DLD1 (cell line): ENCODE results near the gene AHSG.
"Not testable (repeated sequence)": the region's sequence is repeated elsewhere in the genome, so short reads cannot be mapped to it uniquely, and the experiment has no call there.

Experiments
- in situ Hi-C: cut with HindIII; loops from 2 replicates; pipeline ENCODE4 v1.10.0; 2017; ENCODE audit warnings: low sequenced_read_pairs

Gene AHSG, protein sequence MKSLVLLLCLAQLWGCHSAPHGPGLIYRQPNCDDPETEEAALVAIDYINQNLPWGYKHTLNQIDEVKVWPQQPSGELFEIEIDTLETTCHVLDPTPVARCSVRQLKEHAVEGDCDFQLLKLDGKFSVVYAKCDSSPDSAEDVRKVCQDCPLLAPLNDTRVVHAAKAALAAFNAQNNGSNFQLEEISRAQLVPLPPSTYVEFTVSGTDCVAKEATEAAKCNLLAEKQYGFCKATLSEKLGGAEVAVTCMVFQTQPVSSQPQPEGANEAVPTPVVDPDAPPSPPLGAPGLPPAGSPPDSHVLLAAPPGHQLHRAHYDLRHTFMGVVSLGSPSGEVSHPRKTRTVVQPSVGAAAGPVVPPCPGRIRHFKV

DNA sequence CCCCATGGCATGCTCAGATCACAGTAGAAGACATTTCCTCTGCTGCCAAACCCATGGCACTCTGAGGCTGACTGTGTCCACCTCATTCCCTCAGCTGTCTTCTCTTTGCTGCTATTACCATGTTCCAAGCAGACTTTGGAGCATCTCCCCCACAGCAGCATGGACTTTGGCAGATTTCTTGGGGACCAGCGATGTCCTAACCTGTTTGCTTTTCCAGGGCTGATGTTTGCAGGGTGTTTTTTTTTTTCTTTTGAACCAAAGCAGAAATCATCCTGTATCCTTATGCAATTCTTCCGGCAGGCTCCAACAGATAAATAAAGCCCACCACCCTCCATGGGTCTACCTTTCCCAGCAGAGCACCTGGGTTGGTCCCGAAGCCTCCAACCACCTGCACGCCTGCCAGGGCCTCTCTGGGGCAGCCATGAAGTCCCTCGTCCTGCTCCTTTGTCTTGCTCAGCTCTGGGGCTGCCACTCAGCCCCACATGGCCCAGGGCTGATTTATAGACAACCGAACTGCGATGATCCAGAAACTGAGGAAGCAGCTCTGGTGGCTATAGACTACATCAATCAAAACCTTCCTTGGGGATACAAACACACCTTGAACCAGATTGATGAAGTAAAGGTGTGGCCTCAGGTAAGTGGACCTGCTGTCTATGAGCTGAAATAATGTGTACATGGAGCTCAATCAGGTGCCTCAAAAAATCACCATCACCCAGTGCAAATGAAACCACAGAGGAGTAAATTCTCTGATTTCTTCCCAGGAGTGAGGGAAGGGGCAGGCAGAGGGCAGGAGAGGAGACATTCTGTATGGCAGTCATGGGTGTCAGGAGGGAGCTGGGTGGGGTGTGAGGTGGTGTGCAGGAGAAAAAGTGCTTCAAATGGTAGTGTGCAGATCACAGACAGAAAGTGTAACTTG, at the start of gene AHSG:
TSS of gene AHSG (plus strand) at position 340 of the 916 bp plus-strand sequence. CDS start at position 422, 82 bp downstream.
- in situ Hi-C loops = no loop called here

DNA sequence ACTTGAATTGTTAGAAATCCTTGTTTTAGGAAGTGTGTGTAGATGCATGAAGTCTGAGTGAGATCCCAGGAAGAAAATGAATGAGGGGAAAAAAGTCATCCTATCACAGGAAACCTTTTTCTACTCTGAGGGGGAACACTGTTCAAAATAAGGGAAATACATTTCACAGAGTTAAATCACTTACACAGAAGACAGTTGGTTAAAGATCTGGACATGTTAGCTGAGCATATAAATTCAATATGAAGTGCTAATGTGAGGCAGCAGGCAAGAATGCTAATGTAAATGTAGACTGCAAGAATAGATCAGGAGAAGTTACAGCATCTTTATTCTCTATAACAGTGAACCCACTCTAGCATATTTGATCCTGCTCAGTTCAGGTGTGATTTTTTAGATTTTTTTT, 48.3 kb upstream of the AHSG start:
- in situ Hi-C loops = no loop called here

DNA sequence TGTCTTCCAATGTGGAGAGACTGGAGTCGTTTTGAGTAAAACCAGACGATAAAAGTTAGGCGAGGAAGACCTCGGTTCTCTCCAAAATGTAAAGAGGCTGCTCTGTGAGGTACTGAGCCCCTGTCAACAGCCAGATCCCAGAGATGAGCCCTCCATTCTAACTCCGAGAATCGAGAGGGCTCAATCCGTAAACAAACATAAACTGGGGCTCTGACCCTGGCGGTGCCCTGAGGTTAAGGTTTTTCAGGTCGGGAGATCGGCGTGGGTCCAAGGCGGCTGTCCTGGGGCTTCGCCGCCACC, 46.1 kb upstream of the AHSG start:
- in situ Hi-C loops = no loop called here

DNA sequence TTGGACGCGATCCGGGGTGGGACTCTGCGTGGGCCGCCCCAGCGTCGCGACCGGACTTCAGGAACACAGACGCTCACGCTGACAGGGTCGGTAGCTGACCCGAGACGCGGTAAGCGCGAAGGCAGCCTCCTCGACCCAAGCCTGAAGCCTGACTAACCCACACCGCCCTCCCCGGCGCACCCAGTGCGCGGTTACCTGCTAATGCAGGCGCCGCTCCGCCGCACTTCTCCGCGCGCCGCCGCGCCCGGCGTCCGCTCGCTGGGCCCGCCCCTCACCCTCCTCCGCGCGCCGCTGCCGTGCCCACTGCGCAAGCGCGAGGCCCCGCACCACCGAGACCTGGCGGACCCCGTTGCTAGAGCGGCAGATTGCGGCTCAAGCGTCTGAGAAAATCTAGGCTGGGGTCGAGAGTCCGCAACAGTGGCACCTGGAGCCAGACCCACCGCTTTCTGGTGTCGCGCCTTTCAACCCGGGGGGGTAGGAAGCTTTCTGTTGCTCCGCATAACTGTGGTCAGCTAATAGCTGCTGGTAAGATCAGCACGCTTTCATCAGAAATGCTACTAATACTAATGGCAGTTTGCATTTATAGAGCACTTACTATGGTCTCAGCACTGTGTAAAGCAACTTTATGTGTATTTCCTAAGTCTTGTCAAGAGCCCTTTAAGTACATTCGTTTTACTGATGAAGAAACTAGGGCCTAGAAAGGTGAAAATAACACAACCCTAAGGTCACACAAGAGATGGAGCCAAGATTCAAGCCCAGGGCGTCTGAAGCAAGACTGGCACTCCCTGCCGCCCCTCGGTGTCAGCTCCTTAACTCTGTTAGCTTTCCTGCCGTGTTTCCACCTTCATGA, 45.6 kb upstream of the AHSG start, which contains the start of gene TBCCD1:
TSS of gene TBCCD1 (minus strand) at position 268 of the 850 bp plus-strand sequence. CDS start 3,010 bp downstream, outside the sequence.
- in situ Hi-C loops = no loop called here

DNA sequence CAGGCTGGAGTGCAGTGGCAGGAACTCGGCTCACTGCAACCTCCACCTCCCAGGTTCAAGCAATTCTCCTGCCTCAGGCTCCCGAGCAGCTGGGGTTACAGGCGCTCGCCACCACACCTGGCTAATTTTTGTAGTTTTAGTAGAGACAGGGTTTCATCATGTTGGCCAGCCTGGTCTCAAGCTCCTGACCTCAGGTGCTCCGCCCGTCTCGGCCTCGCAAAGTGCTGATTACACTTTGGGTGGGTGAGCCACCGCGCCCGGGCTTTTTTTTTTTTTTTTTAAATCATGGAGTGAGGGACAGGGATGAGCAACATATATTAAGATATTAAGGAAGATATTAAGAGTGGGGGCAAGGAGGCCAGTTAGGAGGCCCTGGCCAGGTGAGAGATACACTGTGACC, 43.5 kb upstream of the AHSG start:
- in situ Hi-C loops = not testable (repeated sequence)

DNA sequence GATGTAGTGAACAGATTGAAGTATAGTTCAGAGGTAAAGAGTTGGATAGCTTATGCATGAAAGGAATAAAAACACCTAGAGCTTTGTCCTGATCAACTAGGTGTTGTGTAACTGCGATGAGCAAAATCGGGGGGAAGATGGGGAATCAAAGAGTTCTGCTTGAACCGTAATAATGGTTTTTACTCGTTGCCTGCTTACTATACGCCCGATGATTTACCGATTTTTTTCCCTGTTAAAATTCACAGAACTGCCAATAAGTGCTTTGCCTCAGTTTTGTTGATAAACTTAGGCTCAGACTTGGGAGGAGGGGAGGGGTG, 43.1 kb upstream of the AHSG start:
- in situ Hi-C loops = no loop called here

DNA sequence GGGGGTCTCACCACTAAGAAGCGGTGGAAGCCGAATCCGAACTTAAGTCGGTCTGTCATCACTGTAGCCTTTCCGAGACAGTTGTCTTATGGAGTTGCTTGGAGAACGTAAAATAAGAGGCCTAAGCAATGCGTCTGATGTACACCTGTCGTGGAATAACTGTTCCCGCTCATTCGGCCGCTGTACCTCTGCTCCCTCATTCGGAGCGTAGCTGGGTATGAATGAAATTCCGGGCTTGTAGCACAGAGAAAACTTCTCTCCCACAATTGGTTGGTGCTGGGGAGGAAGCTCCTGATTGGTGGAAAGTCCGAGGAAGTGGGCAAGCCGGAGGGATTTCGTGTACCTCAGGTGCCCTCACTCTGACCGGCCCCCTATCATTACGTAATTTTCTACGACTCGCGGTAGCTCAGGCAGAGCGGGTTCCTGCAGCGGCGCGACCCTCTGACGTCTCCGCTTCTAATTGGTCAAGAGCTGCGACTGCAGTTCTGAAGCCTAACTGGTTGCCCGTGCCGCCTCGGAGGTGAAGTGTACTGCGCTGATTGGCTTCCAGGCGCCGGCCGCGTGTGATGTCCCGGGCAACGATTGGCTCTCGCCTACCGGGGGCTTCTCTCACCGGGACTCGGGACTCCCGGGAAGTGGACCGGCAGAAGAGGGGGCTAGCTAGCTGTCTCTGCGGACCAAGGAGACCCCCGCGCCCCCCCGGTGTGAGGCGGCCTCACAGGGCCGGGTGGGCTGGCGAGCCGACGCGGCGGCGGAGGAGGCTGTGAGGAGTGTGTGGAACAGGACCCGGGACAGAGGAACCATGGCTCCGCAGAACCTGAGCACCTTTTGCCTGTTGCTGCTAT, 42.5 kb upstream of the AHSG start, which contains the start of gene DNAJB11:
TSS of gene DNAJB11 (plus strand) at position 625 of the 845 bp plus-strand sequence. CDS start at position 803, 178 bp downstream.
- in situ Hi-C loops = no loop called here

DNA sequence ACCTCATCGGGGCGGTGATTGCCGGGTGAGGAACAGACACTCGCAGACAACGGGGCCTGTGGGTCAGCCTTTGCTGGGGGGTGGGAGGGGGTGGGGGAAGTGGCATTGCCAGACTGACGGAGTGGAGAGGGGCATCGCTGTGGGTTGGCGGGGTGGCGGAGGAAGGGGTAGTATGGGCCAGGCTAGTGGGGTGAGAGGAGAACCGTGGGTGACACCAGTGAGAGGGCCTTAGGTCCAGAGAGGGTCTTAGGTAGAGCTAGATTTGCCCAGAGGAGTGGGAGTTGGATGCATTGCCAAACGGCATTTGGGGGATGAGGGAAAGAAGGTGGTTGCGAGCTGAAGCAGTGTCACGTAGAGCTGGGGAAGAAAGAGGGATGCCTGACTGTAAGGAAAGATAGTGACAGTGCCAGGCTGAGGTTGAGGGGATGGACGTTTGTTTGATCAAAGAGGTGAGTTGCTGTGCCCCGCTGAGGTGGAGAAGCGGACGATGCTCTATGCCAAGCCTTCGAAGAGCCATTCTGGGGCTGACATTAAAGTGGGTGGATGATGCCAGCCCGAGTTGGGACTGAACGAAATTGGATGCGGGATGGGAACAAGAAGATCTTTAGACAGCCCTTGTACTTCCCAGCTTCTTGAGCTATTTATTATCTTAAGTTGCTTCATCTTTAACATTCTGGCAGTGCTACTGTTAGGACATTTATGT, 41.8 kb upstream of the AHSG start:
- in situ Hi-C loops = no loop called here

DNA sequence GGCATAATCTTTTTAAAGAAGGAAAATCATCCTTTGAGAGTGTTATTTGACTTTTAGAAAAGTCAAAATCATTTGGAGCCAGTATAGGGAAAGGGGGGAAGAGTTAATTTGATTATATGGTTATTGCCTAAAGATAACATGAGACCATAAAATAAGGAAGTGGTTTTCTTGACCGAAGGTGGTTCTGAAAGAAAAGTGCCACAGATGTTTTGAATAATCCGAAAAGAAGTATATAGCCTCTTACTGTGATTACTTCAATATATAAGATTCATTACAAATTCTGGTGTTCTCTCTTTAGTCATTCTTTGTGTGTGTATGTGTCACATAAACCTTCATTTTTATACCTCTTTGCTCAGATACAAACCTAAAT, 41.2 kb upstream of the AHSG start:
- in situ Hi-C loops = no loop called here

DNA sequence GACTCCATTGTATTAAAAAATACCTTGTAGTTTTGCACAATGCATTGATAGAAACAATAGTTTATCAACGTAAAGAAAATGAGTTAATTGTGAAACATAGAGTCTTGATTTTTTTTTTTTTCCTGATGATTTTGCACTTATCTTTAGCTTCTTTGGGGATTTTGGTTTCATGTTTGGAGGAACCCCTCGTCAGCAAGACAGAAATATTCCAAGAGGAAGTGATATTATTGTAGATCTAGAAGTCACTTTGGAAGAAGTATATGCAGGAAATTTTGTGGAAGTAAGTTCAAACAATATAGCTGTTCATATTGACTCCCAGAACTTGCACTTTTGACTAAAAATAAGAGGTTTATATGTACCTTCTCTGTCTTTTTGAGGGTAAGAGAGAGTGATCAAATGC, 35.3 kb upstream of the AHSG start:
- in situ Hi-C loops = no loop called here

DNA sequence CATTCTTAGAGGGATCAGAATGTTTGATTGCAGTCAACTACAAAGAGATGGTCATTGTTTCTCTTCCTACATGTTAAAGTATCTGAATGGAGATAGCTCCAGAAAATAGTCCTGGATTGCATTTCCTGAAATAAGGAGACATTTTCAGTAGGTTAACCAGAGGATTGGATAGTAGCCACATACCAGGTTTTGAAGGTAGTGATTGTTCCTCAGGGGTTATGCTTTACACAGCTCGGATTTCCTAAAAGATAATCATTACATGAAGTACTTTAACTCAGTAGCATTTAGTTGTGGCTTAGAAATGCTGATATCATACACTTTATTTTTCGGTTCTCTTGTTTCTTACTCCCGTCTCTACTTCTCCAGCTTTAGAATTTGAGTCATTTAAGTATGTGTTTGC, 32.1 kb upstream of the AHSG start:
- in situ Hi-C loops = no loop called here

DNA sequence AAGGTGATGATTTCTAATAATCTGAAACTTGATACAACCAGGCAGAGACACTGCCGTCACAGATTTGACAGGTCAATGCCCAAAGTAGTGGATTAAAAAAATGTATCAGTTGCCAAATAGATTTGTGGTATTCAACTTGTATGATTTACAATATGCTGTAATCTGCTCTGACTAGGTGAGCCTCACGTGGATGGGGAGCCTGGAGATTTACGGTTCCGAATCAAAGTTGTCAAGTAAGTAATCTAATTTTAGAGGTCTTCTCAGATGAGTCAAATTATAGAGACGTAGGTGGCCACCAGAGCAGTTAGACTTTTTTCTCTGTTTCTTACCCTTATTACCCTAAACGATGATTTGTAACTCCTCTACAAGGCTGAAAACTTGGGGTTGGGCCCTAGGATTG, 30.3 kb upstream of the AHSG start:
- in situ Hi-C loops = no loop called here

DNA sequence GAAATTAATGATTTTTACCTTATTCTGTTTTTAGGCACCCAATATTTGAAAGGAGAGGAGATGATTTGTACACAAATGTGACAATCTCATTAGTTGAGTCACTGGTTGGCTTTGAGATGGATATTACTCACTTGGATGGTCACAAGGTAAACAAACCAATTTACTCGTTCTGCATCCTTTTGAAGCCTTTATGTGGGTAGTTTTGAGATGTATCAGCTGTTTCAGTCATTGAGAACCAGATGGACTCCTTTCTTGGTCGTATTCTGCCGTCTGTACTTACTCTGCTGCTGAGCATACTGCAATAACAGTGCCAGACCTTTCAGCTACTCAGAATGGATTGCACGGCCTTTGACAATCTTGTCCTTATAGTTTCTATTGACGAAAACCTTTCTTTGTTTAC, 29.0 kb upstream of the AHSG start:
- in situ Hi-C loops = no loop called here

DNA sequence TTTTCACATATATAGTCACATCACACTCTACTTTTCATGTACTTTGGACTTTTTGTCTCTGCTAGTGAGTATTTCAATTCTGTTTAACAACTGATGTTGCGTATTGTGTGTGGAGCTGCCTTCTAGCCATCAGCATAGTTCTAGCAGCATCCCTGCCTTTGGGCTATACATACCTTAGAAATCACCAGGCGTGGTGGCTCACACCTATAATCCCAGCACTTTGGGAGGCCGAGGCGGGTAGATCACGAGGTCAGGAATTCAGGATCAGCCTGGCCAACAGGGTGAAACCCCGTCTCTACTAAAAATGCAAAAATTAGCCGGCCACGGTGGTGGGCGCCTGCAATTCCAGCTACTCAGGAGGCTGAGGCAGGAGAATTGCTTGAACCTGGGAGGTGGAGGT, 26.6 kb upstream of the AHSG start:
- in situ Hi-C loops = not testable (repeated sequence)

DNA sequence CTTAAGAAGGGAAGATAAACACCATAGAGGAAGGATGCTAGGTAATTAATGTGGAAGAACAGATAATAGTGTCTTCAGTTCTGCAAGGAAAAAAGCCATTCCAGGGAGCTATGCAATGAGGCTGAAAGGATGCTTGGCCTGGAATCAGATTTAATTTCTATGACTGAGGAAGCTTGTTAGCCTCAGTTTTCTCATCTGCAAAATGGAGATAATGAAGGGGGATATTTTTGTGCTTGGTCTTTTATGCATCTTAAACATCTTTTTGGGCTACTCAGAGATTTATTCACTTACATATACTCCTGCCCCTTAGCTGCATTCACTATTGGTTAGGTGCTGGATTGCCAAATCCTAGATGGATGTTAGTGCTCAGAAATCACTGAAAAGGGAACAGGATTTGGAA, 25.7 kb upstream of the AHSG start:
- in situ Hi-C loops = no loop called here

DNA sequence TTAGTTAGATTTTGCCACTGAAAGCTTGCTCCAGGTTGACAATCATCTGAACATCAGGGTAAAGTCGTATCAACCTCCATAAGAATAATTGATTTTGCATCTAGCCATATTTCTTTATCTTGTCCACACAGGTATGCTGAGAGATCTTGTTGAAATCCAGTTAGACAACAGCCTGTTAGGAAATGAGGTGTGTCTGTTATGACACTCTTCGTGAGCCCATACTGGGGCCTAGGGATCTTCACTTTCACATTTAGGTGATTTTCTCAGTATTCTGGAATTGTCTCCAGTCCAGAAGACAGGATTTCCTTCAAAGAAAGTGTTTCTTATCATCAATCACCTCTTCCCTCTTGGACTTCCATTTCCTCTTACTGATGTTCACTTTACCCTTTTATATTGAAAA, 24.2 kb upstream of the AHSG start:
- in situ Hi-C loops = no loop called here

DNA sequence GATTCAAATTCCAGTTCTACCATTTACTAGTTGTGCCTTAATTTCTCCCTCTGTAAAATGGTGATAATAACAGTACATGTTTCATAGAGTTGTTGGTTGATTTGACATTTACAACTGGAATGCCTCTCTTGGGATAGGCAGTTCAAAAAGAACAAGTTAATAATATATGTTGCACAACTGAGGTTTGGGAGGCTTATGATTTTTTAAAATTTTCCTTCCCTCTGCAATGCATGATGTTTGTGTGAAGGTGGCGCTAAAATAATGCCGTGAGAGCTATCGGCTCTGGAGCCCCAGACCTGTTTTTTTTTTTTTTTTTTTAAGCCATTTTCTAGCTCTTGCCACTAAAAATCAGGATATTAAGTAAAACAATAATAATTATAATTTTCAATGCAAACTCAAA, 23.7 kb upstream of the AHSG start:
- in situ Hi-C loops = no loop called here

DNA sequence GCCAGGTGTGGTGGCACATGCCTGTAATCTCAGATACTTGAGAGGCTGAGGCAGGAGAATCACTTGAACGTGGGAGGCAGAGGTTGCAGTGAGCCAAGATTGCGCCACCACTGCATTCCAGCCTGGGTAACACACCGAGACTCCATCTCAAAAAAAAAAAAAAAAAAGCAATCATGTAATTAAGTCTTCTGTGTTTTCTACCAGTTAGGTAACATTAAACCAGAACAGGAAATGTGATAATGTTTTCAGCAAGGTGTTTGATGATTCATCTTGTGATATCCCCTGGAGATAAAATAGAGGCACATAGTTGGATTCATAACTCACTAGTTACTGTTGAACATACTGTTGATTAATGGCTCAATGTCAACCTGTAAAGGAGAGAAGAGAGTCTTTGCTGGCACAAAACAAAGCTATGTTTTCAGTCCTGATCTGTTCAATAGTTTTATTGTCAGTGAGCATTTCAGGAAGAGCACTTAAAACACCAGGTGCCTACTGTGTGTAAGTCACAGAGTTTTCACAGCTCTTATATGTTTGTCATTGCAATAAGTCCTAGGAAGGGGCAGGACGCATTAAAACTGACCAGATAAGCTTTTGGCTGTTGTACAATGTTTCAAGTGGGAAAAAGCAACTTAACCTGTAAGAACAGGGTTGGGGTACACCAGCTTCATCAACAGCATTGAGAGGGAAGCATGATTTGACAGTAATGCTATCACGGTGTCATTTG, 22.8 kb upstream of the AHSG start:
- in situ Hi-C loops = no loop called here
